Activated B cell treated with CpG ODN at 0.5 μM for 24 hours (primary cell): ENCODE data around the gene NANOGP8. TPM values are rescaled to one million over a fixed set of nuclear protein-coding genes. Genes with fewer than 3 reads are reported as not detected.
"Not testable (repeated sequence)": the region's sequence is repeated elsewhere in the genome, so short reads cannot be mapped to it uniquely, and the experiment has no call there.

Experiments
- ATAC-seq: fragments of 200-7000 bp; cut with Tn5 transposase; one replicate; pipeline ENCODE4 v1.10.0; 2021; ENCODE audit warnings: low read depth, mild to moderate bottlenecking, moderate library complexity
- CTCF ChIA-PET: fragments of 350-600 bp; sonication (Branson Sonifier 250); formaldehyde crosslinking; loops from one replicate; lab custom pipeline; 2021; ENCODE audit warnings: antibody characterized with exemption; lab: Charles Lee
- POLR2A ChIA-PET: fragments of 350-600 bp; sonication (Branson Sonifier 250); formaldehyde crosslinking; loops from one replicate; lab custom pipeline; 2021; ENCODE audit warnings: antibody characterized with exemption; lab: Charles Lee
- DNase-seq: peaks from one replicate; pipeline ENCODE4 v3.0.0; 2022
- H3K27ac Mint-ChIP-seq: one replicate; pipeline ENCODE4 v1.8.0; 2020; ENCODE audit warnings: mixed read lengths
- H3K27me3 Mint-ChIP-seq: one replicate; pipeline ENCODE4 v1.8.0; 2021; ENCODE audit warnings: mixed read lengths
- H3K36me3 Mint-ChIP-seq: one replicate; pipeline ENCODE4 v1.8.0; 2021; ENCODE audit warnings: low read depth, mixed read lengths
- H3K4me1 Mint-ChIP-seq: one replicate; pipeline ENCODE4 v1.8.0; 2021; ENCODE audit warnings: mixed read lengths
- H3K4me3 Mint-ChIP-seq: one replicate; pipeline ENCODE4 v1.8.0; 2020; ENCODE audit warnings: mild to moderate bottlenecking, mixed read lengths
- H3K9me3 Mint-ChIP-seq: one replicate; pipeline ENCODE4 v1.8.0; 2020; ENCODE audit warnings: mixed read lengths
- CTCF ChIP-seq: fragments of 200-600 bp; IDR thresholded peaks from one replicate; pipeline ENCODE4 v1.8.0; 2022; ENCODE audit warnings: antibody characterized with exemption, mild to moderate bottlenecking
- intact Hi-C: fragments of 100-400 bp; cut with micrococcal nuclease; formaldehyde crosslinking; loops from one replicate; pipeline ENCODE4 v1.15.1; 2024
- total RNA-seq: library from RNA; stranded (reverse); gene quantifications from 2 replicates; pipeline ENCODE4 v1.2.3, GENCODE V29; 2022

NANOGP8 gene
- total RNA-seq, 1 donor from 2014 or later: 0.47 TPM

- no peak for TF ChIP-seq CTCF
- H3K4me1 Mint-ChIP-seq: no peaks in the 10 kb centered on the region
- no peaks in the 10 kb centered on the region for H3K27me3 Mint-ChIP-seq
- H3K4me3 Mint-ChIP-seq: no peak overlapping the region
- no peaks in the 10 kb centered on the region for H3K9me3 Mint-ChIP-seq
- intact Hi-C loops: no loop called here
- H3K27ac Mint-ChIP-seq: no peak overlapping the region
- POLR2A ChIA-PET: no interaction called here
- CTCF ChIA-PET: interaction anchor here (0.7 to 1.1 kb wide), 2 partner anchors 9 to 46 kb away, joined by 3 to 4 read pairs; no protein-coding TSS in a partner anchor
- no peak for DNase-seq
- no peaks in the 10 kb centered on the region for H3K36me3 Mint-ChIP-seq
- no peak for ATAC-seq
Measured at GRCh38 chr15:35089551-35089950, 4.5 kb upstream of the NANOGP8 start.

GRCh38 chr15:35088329-35088728 lies 3.2 kb upstream of the NANOGP8 start:
- DNase-seq: no peak
- no peaks in the 10 kb centered on the region for H3K36me3 Mint-ChIP-seq
- no peak overlapping the region for H3K4me3 Mint-ChIP-seq
- H3K4me1 Mint-ChIP-seq: no peaks in the 10 kb centered on the region
- H3K27me3 Mint-ChIP-seq: no peaks in the 10 kb centered on the region
- ChIA-PET POLR2A (no interaction called here), CTCF (no interaction called here)
- no peaks in the 10 kb centered on the region for H3K9me3 Mint-ChIP-seq
- intact Hi-C loops: no loop called here
- no peak overlapping the region for H3K27ac Mint-ChIP-seq
- ATAC-seq: no peak
- no peak for TF ChIP-seq CTCF

- Mint-ChIP-seq H3K27ac (no peak overlapping the region), H3K4me3 (no peak overlapping the region), H3K9me3 (no peaks in the 10 kb centered on the region), H3K36me3 (no peaks in the 10 kb centered on the region), H3K4me1 (no peaks in the 10 kb centered on the region), H3K27me3 (no peaks in the 10 kb centered on the region)
- ChIA-PET POLR2A (no interaction called here), CTCF (no interaction called here)
- ATAC-seq: no peak
- no peak for DNase-seq
- intact Hi-C loops: no loop called here
- no peak for TF ChIP-seq CTCF
Measured at GRCh38 chr15:35087759-35088158, 2.7 kb upstream of the NANOGP8 start.

- H3K4me1 Mint-ChIP-seq, intact Hi-C loops, POLR2A ChIA-PET, H3K27ac Mint-ChIP-seq, H3K36me3 Mint-ChIP-seq, CTCF ChIA-PET, DNase-seq, H3K9me3 Mint-ChIP-seq, ATAC-seq, H3K27me3 Mint-ChIP-seq, H3K4me3 Mint-ChIP-seq: not testable (repeated sequence)
Measured at GRCh38 chr15:35082371-35083348, 2.4 kb downstream of the NANOGP8 start.

GRCh38 chr15:35081626-35082365 lies 3.3 kb downstream of the NANOGP8 start:
- H3K27ac Mint-ChIP-seq, intact Hi-C loops, DNase-seq, H3K4me3 Mint-ChIP-seq, ATAC-seq, H3K27me3 Mint-ChIP-seq, H3K4me1 Mint-ChIP-seq, CTCF ChIA-PET, H3K36me3 Mint-ChIP-seq, H3K9me3 Mint-ChIP-seq, POLR2A ChIA-PET: not testable (repeated sequence)

GRCh38 chr15:35080226-35080625 lies 4.9 kb downstream of the NANOGP8 start:
- H3K4me1 Mint-ChIP-seq: no peaks in the 10 kb centered on the region
- ChIA-PET POLR2A (no interaction called here), CTCF (interaction anchor here (1.4 to 1.5 kb wide), 2 partner anchors 10 to 364 kb away, joined by 4 to 5 read pairs; no protein-coding TSS in a partner anchor)
- no peaks in the 10 kb centered on the region for H3K27me3 Mint-ChIP-seq
- no peaks in the 10 kb centered on the region for H3K9me3 Mint-ChIP-seq
- no peak overlapping the region for H3K4me3 Mint-ChIP-seq
- intact Hi-C loops: no loop called here
- no peak overlapping the region for H3K27ac Mint-ChIP-seq
- no peaks in the 10 kb centered on the region for H3K36me3 Mint-ChIP-seq
- TF ChIP-seq CTCF: no peak
- DNase-seq (no peak), ATAC-seq (no peak)
